A549 treated with Hydrocortisone at 1 μM for 4 hours (cell line): Measurements from ENCODE around the gene DSC2. TPM values are rescaled to one million over a fixed set of nuclear protein-coding genes. Genes with fewer than 3 reads are reported as not detected.

Source experiments
- total RNA-seq: library from RNA; stranded (reverse); fragments of 200-300 nt; extraction: Qiagen RNA extraction; gene quantifications from 5 replicates; pipeline ENCODE4 v1.2.3, GENCODE V29; 2022

Gene DSC2
- 0.80 to 1.3 TPM (median 0.98 TPM) in 5 replicates for total RNA-seq

DNA sequence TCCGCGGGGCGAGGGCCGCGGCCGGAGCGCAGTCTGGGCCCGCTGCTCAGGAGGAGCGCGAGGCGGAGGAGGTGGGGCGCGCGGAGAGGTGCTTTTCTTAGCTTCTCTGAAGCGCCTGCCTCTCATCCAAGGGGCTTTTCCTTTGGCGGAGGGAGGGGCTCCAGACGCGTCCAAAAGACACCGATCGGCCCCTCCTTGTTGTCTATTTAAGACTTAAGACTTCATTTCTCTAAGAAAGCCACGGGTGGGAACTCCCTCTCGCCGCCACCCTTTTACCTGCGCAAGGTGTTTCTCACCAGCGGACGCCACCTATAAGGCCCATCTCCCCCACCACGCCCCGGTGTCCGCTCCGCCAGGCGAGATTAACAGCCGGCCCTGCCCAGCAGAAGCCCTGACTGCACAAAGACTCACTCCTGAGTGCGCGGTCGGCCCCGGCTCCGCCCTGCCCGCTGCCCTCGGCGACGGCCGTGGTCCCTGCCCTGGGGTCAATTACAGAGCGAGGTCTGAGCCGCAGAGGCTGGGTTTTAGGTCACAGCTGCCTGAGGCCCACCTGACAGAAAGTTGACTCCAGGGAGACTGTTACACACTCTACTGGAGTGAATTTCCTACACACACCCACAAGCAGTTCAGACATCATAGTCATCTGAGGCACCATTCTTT is at the start of gene DSC2:
DSC2 (minus strand) TSS at position 397 of the 660 bp plus-strand sequence. CDS start 450 bp downstream, outside the sequence.

DNA sequence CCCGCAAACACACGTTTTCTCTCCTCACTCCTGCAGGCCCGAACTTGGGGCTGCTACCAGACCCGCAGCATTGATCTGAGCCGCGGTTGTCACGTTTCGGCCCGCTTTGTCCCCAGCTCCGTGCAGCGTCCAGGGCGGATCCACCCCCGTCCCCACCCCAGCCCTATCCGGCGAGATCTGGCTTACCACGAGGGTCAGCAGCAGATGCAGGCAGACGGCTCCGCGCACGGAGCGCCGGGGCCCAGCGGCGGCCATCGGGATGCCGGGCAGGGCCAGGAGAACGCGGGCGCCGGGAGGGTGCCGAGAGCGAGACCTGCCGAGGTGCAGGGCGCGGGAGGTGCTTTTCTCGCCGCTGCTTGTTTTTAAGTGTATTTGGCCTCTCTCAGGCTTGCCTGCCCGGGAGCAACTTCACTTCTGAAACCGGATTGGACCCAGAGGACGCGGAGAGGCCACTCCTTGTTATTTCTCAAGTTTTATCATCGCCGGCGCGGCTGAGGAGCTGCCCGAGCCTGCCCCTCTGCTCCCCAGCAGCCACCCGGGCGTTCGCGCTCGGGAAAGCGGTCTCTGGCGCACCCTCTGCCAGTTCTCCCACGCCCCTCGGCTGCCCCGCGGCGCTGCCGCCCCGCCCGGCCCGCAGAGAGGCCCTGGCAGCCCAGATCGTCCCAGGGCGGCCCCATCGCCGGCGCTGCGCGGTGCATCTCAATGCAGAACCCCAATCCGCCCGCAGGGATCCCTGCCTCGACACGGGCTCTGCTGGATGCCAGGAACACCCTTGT is 59.6 kb downstream of the DSC2 start, which contains the start of gene DSC3:
DSC3 (minus strand) TSS at position 337 of the 776 bp plus-strand sequence; CDS start at position 255, 82 bp downstream.

Other genes starting within 250 kb of the DSC2 start
- 1.1 to 2.1 TPM (median 1.3 TPM) in 5 replicates for gene DSC3, start 59.7 kb downstream of the DSC2 start, total RNA-seq
- gene DSC1, start 60.4 kb upstream of the DSC2 start, total RNA-seq, result not detected in 5 replicates
- not detected in 5 replicates for gene DSG1, start 215.7 kb upstream of the DSC2 start, total RNA-seq